GM12878 (cell line): ENCODE data around the gene BLOC1S6. TPM values are rescaled to one million over a fixed set of nuclear protein-coding genes. Genes with fewer than 3 reads are reported as not detected.
A peak's percentile ranks its signal among the peaks of the same experiment; 100 is the strongest.

Experiments
- ATAC-seq: fragments of 200-7000 bp; cut with Tn5 transposase; 3 replicates; pipeline ENCODE4 v1.9.1; 2020; ENCODE audit warnings: mild to moderate bottlenecking, moderate library complexity
- BruUV-seq: library from RNA; stranded (reverse); fragments of 400-500 nt; replicated peaks from 2 replicates; lab custom pipeline; 2021; lab: Mats Ljungman, UMichigan
- CTCF ChIA-PET: fragments of 300-600 bp; sonication (Branson Sonifier 250); formaldehyde crosslinking; extraction: SDS; loops from one replicate; lab custom pipeline; 2021; ENCODE audit warnings: inconsistent platforms; lab: Yijun Ruan, JAX
- POLR2A ChIA-PET: fragments of 350-600 bp; formaldehyde crosslinking; extraction: SDS; loops from one replicate; lab custom pipeline; 2021; ENCODE audit warnings: inconsistent platforms; lab: Charles Lee
- RAD21 ChIA-PET: fragments of 300-600 bp; sonication (Branson Sonifier 250); formaldehyde crosslinking; loops from one replicate; lab custom pipeline; 2023; ENCODE audit warnings: antibody characterized with exemption; ENCODE audit not compliant: unreplicated experiment; lab: Charles Lee
- SMC1A ChIA-PET: fragments of 300-600 bp; sonication (Branson Sonifier 250); formaldehyde crosslinking; loops from one replicate; lab custom pipeline; 2023; ENCODE audit not compliant: unreplicated experiment, uncharacterized antibody; lab: Charles Lee
- DNase-seq: peaks from one replicate; pipeline ENCODE4 v3.0.0-alpha.2; 2011; ENCODE audit warnings: low read depth, low spot score
- FAIRE-seq: peaks from 3 replicates; lab custom pipeline; 2011; peaks lifted over from hg19 to GRCh38; lab: Jason Lieb, UNC
- H2AFZ ChIP-seq: 2 replicates; pipeline ENCODE4 v1.6.0; 2011; ENCODE audit warnings: low read depth, low read length, control low read depth; ENCODE audit not compliant: control insufficient read depth
- H3K27ac ChIP-seq: 2 replicates; pipeline ENCODE4 v1.5.1; 2011; ENCODE audit warnings: control low read depth; ENCODE audit not compliant: control insufficient read depth, insufficient read depth
- H3K27me3 ChIP-seq, 2 experiments: replicated peaks in 1 of 2; 2 replicates each; pipeline versions ENCODE4 v1.6.0 to v1.6.1; 2011; ENCODE audit warnings: low read length in 1 of 2; ENCODE audit not compliant: control insufficient read depth in 2 of 2, insufficient read depth in 2 of 2
- H3K36me3 ChIP-seq, 2 experiments: 2 replicates each; pipeline ENCODE4 v1.5.1; 2011; ENCODE audit warnings: low read length in 1 of 2; ENCODE audit not compliant: control insufficient read depth in 2 of 2, insufficient read depth in 2 of 2
- H3K4me1 ChIP-seq: 2 replicates; pipeline ENCODE4 v1.6.1; 2011; ENCODE audit warnings: mild to moderate bottlenecking, low read length, moderate library complexity, mixed read lengths; ENCODE audit not compliant: control insufficient read depth, insufficient read depth
- H3K4me2 ChIP-seq: 2 replicates; pipeline ENCODE4 v1.6.0; 2011; ENCODE audit warnings: control low read depth; ENCODE audit not compliant: control insufficient read depth, insufficient read depth
- H3K4me3 ChIP-seq: fragments of 200-600 bp; sonication (generic); 2 replicates; pipeline ENCODE4 v1.5.1; 2016
- H3K79me2 ChIP-seq: 2 replicates; pipeline ENCODE4 v1.6.0; 2011; ENCODE audit warnings: low read length; ENCODE audit not compliant: control insufficient read depth, insufficient read depth
- H3K9ac ChIP-seq: 2 replicates; pipeline ENCODE4 v1.8.0; 2011; ENCODE audit warnings: low read length, control low read depth, mixed read lengths; ENCODE audit not compliant: control insufficient read depth, insufficient read depth
- H3K9me3 ChIP-seq: replicated peaks from 3 replicates; pipeline ENCODE4 v1.5.1; 2011; ENCODE audit warnings: mild to moderate bottlenecking, low read length; ENCODE audit not compliant: control insufficient read depth, insufficient read depth
- H4K20me1 ChIP-seq: 2 replicates; pipeline ENCODE4 v1.6.0; 2011; ENCODE audit not compliant: control insufficient read depth, insufficient read depth
- CHD4 ChIP-seq: fragments of 200-600 bp; sonication (generic); IDR thresholded peaks from 2 replicates; pipeline ENCODE4 v1.6.1; 2016; ENCODE audit warnings: mild to moderate bottlenecking
- KDM1A ChIP-seq: fragments of 200-600 bp; sonication (generic); IDR thresholded peaks from 2 replicates; pipeline ENCODE4 v1.6.1; 2016; ENCODE audit warnings: borderline replicate concordance
- MEF2B ChIP-seq: fragments of 450-650 bp; IDR thresholded peaks from 2 replicates; pipeline ENCODE4 v1.6.1; 2018; ENCODE audit warnings: mild to moderate bottlenecking, moderate library complexity; ENCODE audit not compliant: partially characterized antibody, poor library complexity, severe bottlenecking
- MTA2 ChIP-seq: fragments of 450-650 bp; IDR thresholded peaks from 2 replicates; pipeline ENCODE4 v1.6.1; 2016; ENCODE audit warnings: low read depth, mild to moderate bottlenecking, moderate library complexity
- NKRF ChIP-seq: fragments of 450-650 bp; conservative IDR thresholded peaks from 2 replicates; pipeline ENCODE4 v1.6.1; 2017; ENCODE audit warnings: mild to moderate bottlenecking, moderate library complexity
- PAX5 ChIP-seq: IDR thresholded peaks from 2 replicates; pipeline ENCODE4 v1.6.1; 2011; ENCODE audit warnings: low read depth, low read length, borderline replicate concordance
- PAX8 ChIP-seq: fragments of 450-650 bp; IDR thresholded peaks from 2 replicates; pipeline ENCODE4 v1.6.1; 2017; ENCODE audit warnings: mild to moderate bottlenecking, moderate library complexity
- POLR2AphosphoS2 ChIP-seq: IDR thresholded peaks from 2 replicates; pipeline ENCODE4 v1.6.1; 2011; ENCODE audit warnings: low read depth, mild to moderate bottlenecking, low read length, improper control_type of control experiment, moderate library complexity
- POU2F2 ChIP-seq: IDR thresholded peaks from 3 replicates; pipeline ENCODE4 v1.6.1; 2011; ENCODE audit warnings: low read depth, mild to moderate bottlenecking, low read length, borderline replicate concordance
- RAD51 ChIP-seq: fragments of 450-650 bp; IDR thresholded peaks from 2 replicates; pipeline ENCODE4 v1.6.1; 2016; ENCODE audit warnings: moderate library complexity, mild to moderate bottlenecking, inconsistent platforms
- RBBP5 ChIP-seq: fragments of 200-600 bp; sonication (generic); conservative IDR thresholded peaks from 2 replicates; pipeline ENCODE4 v1.6.1; 2016
- SIX5 ChIP-seq: IDR thresholded peaks from 2 replicates; pipeline ENCODE4 v1.6.1; 2011; ENCODE audit warnings: mild to moderate bottlenecking, low read depth, low read length, moderate library complexity; ENCODE audit not compliant: severe bottlenecking
- TAF1 ChIP-seq: IDR thresholded peaks from 2 replicates; pipeline ENCODE4 v1.6.1; 2011; ENCODE audit warnings: mild to moderate bottlenecking, low read depth, low read length, borderline replicate concordance
- TCF7 ChIP-seq: IDR thresholded peaks from 2 replicates; pipeline ENCODE4 v1.6.1; 2014; ENCODE audit warnings: antibody characterized with exemption, borderline replicate concordance
- WGBS: methylation state at CpG from one replicate; pipeline ENCODE4 v1.1.6; 2016; ENCODE audit warnings: low lambda C conversion rate; ENCODE audit not compliant: insufficient replicate concordance, insufficient coverage; ENCODE audit errors: missing lambda C conversion rate; 5-methylcytosine and 5-hydroxymethylcytosine counted together
- in situ Hi-C: fragments of 300-500 bp; cut with MboI; formaldehyde crosslinking; loops from 9 replicates; pipeline ENCODE4 v1.14.3; 2018; ENCODE audit warnings: mixed read lengths
- intact Hi-C: fragments of 100-400 bp; cut with micrococcal nuclease; formaldehyde crosslinking; loops from one replicate; pipeline ENCODE4 v1.14.2; 2022; ENCODE audit not compliant: unreplicated experiment
- polyA plus RNA-seq, 11 experiments: library from polyadenylated mRNA; depleted of rRNA in 4 of 11; unstranded in 6 of 11; stranded (reverse) in 5 of 11; fragments of >200 nt; fragmentation: Nextera tagmentation in 4 of 11; fragmentation: Illumina TruSeq in 1 of 11; extraction: Ambion mirVana in 4 of 11; extraction: Trizol in 1 of 11; gene quantifications; 1 replicate in 1 of 11; 2 replicates in 10 of 11; pipeline versions ENCODE4 v1.2.1 to v1.2.3, GENCODE V29; 2011 to 2016; ENCODE audit warnings: inconsistent platforms in 2 of 11, missing spikeins in 2 of 11, low read depth in 1 of 11
- total RNA-seq, 4 experiments: library from RNA; depleted of rRNA in 3 of 4; stranded (reverse); fragments of >200 nt in 3 of 4; fragmentation: Illumina TruSeq in 1 of 4; extraction: Trizol in 1 of 4; gene quantifications; 2 replicates each; pipeline versions ENCODE4 v1.2.1 to v1.2.3, GENCODE V29; 2013 to 2021

BLOC1S6 gene
- total and polyA plus RNA-seq, 10 of the 15 experiments (the other 5 are each of a cell fraction or from before 2014, with no cell fraction given), result 13.5 to 48.8 (median 32.7) TPM

DNA sequence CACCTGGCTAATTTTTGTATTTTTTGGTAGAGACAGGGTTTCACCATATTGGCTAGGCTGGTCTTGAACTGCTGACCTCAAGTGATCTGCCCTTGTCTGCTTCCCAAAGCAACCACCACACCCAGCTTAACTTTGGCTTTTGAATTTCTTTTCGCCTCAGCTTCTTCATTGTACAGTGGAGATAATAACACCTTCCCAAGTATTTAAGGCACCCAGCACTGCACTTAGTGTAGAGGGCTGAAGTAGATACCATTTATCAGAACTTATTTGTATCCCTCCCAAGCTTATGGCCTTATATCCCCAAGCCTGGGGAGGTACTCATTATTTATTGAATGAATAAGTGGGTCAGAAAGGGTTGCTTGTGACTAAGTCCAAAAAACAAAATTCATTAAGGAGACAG lies 50.0 kb downstream of the BLOC1S6 start:
- RAD21 ChIA-PET, result interaction anchor here (1.1 to 1.7 kb wide), 7 partner anchors 23 to 206 kb away, joined by 3 to 5 read pairs (median 4); partner anchors contain the start of gene BLOC1S6
- no peak for DNase-seq
- H4K20me1 ChIP-seq, result no peaks in the 10 kb centered on the region
- no peak for FAIRE-seq
- no peaks in the 10 kb centered on the region for H3K36me3 ChIP-seq
- no TSS peak for BruUV-seq
- H3K9ac ChIP-seq, result peak overlapping the region; percentile 83
- CTCF ChIA-PET, result interaction anchor here (0.8 to 2.7 kb wide), 7 partner anchors 16 to 329 kb away, joined by 3 to 10 read pairs (median 4); no protein-coding TSS in a partner anchor
- H3K4me3 ChIP-seq, result peak overlapping the region; percentile 50; the same call in 1 of the 2 replicates
- H3K4me2 ChIP-seq, result peak overlapping the region; percentile 62
- H3K4me1 ChIP-seq, result peaks cover 17% of the 10 kb centered on the region
- intact Hi-C loops, result loop anchor here (2.0 to 10.0 kb wide), 2 partner anchors 50 to 442 kb away; partner anchors contain the start of gene BLOC1S6
- H2AFZ ChIP-seq, result peak overlapping the region; percentile 94
- SMC1A ChIA-PET, result interaction anchor here (0.6 to 1.5 kb wide), 10 partner anchors 9 to 673 kb away, joined by 3 to 7 read pairs (median 3); partner anchors contain the start of gene BLOC1S6
- H3K9me3 ChIP-seq, result no peaks in the 10 kb centered on the region
- POLR2A ChIA-PET, result interaction anchor here (1.0 to 1.4 kb wide), 3 partner anchors 49 to 115 kb away, joined by 3 read pairs; no protein-coding TSS in a partner anchor
- 86% methylated on average over 1 of the region's 1 CpG for WGBS
- no peaks in the 10 kb centered on the region for H3K27me3 ChIP-seq
- no peak for ATAC-seq
- in situ Hi-C loops, result no loop called here
- peaks cover 32% of the 10 kb centered on the region for H3K79me2 ChIP-seq
- peak overlapping the region; percentile 96 for H3K27ac ChIP-seq
- TF ChIP-seq MTA2 (no peak), RAD51 (no peak), TAF1 (no peak), SIX5 (no peak), PAX5 (no peak), POU2F2 (no peak), PAX8 (no peak), RBBP5 (no peak), POLR2AphosphoS2 (no peak), NKRF (no peak), MEF2B (no peak), TCF7 (no peak), CHD4 (no peak), KDM1A (no peak)
